ENCODE results near the gene ZNF316. TPM values are rescaled to one million over a fixed set of nuclear protein-coding genes. Genes with fewer than 3 reads are reported as not detected.
"Not testable (repeated sequence)": the region's sequence is repeated elsewhere in the genome, so short reads cannot be mapped to it uniquely, and the experiment has no call there.

The ZNF316 gene
- total RNA-seq, 2 experiments from 2014 or later: 20.3 to 21.2 TPM

DNA sequence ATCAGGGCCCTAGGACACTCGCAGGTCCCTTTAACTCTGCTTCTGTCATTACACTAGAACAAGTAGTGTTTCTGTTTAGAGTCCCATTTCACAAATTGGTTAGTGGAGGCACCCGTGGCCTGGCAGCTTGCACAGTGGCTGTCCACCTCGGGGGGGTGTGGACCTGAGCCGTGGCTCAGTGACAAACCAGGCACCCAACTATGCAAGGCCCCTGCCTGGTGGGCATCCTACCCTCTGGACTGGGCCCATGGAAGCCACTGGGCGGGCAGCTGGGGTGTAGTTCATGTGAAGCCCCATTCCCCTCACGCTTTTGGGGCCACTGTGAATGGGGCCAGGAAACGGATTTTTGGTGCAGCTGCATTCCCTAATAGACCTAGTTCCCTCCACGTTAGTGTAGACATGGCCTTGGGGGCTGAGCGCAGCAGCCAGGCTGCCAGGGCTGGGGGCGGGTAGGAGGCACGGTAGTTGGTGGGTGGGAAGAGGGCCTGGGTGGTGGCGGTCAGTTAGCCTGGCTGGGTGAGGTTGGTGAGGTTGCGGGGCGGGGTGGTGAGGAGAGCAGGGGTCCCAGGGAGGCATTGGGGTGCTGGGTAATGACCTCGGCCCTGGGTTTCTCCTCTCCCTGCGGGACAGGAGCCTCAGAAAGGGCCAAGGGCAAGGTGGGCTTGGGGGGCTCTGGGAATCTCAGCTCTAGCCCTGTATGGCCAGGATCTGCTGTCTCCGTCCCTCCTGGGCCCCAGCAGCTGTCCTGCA lies 18.7 kb downstream of the ZNF316 start:
- ChIA-PET CTCF (no interaction called here), POLR2A (no interaction called here)

DNA sequence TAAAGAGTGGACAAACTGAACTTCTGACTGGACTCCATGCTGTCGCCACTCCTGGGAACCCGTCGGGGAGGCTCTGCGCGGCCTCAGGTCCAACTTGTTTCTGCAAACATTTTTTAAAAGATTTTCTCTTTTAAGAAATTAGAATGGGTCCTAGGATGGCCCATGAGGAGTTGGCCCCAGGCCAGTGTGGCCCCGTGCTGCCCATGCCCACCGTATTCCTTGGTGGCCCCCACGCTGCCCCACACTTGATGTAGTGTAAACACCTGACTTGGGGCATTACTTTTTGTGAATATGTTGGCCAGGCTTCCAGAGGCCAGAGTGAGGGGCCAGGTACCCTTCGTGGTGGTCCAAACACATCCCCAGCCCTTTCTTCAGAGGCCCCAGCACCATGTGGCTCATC lies 19.3 kb downstream of the ZNF316 start:
- POLR2A ChIA-PET: no interaction called here

GRCh38 chr7:6658618-6659345 lies 21.7 kb downstream of the ZNF316 start:
- CTCF ChIA-PET: interaction anchor here (0.5 kb wide), 1 partner anchor 1506 kb away, joined by 3 read pairs; no protein-coding TSS in a partner anchor

More for the DNA sequence above, 19.3 kb downstream of the ZNF316 start:
- CTCF ChIA-PET: interaction anchor here (0.7 kb wide), 1 partner anchor 24 kb away, joined by 3 read pairs; no protein-coding TSS in a partner anchor

DNA sequence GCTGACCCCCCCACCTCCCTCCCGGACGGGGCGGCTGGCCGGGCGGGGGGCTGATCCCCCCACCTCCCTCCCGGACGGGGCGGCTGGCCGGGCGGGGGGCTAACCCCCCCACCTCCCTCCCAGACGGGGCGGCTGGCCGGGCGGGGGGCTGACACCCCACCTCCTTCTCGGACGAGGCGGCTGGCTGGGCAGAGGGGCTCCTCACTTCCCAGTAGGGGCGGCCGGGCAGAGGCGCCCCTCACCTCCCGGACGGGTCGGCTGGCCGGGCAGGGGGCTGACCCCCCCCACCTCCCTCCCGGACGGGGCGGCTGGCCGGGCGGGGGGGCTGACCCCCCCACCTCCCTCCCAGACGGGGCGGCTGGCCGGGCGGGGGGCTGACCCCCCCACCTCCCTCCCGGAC lies 33.7 kb downstream of the ZNF316 start:
- POLR2A ChIA-PET, CTCF ChIA-PET: not testable (repeated sequence)

More at GRCh38 chr7:6658618-6659345, 21.7 kb downstream of the ZNF316 start:
- POLR2A ChIA-PET: no interaction called here

DNA sequence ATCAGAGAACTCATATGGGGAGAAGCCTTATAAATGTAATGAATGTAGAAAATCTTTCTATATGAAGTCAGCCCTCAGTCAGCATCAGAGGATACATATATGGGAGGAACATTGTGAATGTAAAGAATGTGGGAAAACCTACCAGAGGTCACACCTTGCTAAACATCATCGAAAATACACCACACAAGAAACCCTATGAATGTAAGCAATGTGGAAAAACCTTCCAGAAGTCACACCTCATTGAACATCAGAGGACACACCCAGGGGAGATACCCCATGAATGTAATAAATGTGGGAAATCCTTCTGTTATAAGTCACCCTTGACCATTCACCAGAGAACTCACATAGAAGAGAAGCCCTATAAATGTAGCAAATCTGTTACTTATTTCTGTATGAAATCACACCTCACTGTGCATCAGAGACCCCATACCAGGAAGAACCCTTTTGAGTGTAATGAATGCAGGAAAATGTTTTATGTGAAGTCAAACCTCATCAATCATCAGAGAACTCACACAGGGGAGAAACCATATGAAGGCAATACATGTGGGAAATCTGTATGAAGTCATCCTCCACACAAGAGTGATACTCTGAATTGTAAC lies 38.8 kb downstream of the ZNF316 start:
- POLR2A ChIA-PET: no interaction called here
- CTCF ChIA-PET: no interaction called here

DNA sequence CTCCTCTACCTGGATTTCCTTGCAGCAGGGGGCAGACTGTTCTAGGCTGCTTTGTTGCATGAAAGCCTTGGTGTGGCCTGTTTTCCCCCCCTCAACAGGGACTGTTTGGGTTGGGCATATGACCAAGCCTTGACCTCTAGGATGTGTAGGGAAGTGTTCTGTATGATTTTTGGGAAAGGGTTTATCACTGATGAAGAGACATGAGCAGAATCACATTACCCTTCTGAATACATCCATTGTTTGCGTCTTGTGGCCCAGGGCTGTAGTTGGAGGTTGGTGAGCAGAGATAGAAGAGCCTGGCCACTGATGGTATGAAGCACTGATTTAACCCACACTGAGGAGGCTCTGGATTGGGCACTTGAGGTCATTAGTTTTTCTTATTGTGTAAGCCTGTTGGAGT lies 43.0 kb downstream of the ZNF316 start:
- CTCF ChIA-PET: interaction anchor here (0.6 kb wide), 1 partner anchor 23 kb away, joined by 3 read pairs; no protein-coding TSS in a partner anchor

DNA sequence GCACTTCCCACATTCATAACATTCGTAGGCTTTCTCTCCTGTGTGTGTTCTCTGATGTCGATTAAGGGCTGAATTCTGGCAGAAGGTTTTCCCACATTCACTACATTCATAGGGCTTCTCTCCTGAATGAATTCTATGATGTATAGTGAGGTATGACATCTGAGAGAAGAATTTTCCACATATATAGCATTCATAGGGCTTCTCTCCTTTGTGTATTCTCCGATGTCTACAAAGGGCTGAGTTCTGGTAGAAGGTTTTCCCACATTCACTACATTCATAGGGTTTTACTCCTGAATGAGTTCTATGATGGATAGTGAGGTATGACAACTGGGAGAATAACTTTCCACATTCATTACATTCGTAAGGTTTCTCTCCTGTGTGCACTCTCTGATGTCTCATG lies 54.0 kb downstream of the ZNF316 start:
- CTCF ChIA-PET: no interaction called here
- POLR2A ChIA-PET: no interaction called here

More for the DNA sequence above, 43.0 kb downstream of the ZNF316 start:
- POLR2A ChIA-PET: no interaction called here

DNA sequence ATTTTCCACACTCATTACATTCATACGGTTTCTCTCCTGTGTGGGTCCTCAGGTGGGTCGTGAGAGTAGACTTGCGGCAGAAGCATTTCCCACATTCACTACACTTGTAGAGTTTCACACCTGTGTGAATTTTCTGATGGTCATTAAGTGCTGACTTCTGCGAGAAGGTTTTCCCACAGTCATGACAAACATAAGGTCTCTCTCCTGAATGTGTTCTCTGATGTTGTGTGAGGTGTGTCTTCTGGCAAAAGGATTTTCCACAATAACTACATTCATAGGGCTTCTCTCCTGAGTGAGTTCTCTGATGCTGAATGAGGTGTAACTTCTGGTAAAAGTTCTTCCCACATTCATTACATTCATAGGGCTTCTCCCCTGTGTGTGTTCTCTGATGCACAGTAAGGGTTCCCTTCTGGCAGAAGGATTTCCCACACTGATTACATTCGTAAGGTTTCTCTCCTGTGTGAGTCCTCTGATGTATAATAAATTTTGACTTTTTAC lies 54.5 kb downstream of the ZNF316 start:
- ChIA-PET POLR2A (no interaction called here), CTCF (no interaction called here)

DNA sequence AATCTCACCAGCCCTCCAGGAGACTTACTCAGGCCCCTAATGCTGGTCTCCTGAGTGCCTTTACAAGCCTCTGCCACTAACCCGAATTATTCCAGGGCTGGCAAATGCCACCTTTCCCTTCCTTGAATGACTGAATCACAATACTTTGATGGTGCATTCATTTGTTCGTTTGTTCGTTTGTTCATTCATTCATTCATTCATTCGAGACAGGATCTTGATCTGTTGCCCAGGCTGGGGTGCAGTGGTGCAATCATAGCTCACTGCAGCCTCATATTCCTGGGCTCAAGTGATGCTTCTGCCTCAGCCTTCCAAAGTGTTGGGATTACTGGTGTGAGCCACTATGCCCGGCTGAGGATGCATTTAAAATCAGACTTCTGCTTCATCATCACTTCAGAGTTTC lies 63.7 kb downstream of the ZNF316 start:
- ChIA-PET CTCF (no interaction called here), POLR2A (no interaction called here)

DNA sequence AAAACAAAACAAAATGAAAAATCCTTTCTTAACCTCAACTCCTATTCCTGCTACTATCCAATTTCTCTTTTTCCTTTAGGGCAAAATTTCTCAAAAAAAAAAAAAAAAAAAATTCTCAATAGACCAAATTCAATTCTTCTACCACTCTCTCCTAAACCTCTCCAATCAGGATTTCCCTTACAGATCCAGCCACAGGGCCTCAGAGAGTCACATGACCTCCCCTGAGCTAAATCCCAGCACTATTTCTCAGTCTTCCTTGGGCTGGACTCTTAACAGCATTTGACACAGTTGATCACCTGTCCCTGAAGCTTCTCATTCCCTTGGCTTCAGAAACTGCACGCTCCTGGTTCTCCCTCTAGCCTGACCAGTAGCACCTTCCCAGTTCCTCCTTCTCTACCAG lies 64.7 kb downstream of the ZNF316 start:
- POLR2A ChIA-PET: no interaction called here
- CTCF ChIA-PET: interaction anchor here (0.7 kb wide), 1 partner anchor 1872 kb away, joined by 4 read pairs; no protein-coding TSS in a partner anchor

Other genes with a start within 250 kb of the ZNF316 start
- gene DAGLB, start 189.4 kb upstream of the ZNF316 start, total RNA-seq: 10 to 100 TPM; 17.0 to 17.3 TPM
- gene KDELR2, start 153.2 kb upstream of the ZNF316 start, total RNA-seq: 10 to 100 TPM; 70.0 to 74.0 TPM
- gene GRID2IP, start 85.9 kb upstream of the ZNF316 start, total RNA-seq: under 1 TPM; 0.40 to 0.50 TPM
- gene ZDHHC4, start 59.9 kb upstream of the ZNF316 start, total RNA-seq: 10 to 100 TPM; 28.5 to 30.1 TPM
- 10 to 100 TPM; 38.2 to 39.6 TPM for gene INTS15, start 47.3 kb upstream of the ZNF316 start, total RNA-seq
- 1 to 10 TPM; 3.4 to 3.9 TPM for gene ZNF853, start 21.7 kb upstream of the ZNF316 start, total RNA-seq
- 10 to 100 TPM; 19.0 to 19.9 TPM for gene ZNF12, start 69.6 kb downstream of the ZNF316 start, total RNA-seq
- gene RSPH10B2, start 116.8 kb downstream of the ZNF316 start, total RNA-seq: under 1 TPM; 0.36 to 0.78 TPM
- 10 to 100 TPM; 43.8 to 57.9 TPM for gene CCZ1B, start 189.0 kb downstream of the ZNF316 start, total RNA-seq

Data from activated CD8-positive, alpha-beta memory T cell treated with anti-CD3 and anti-CD28 coated beads for 36 hours (primary cell).